NCI-H1048 (cell line): ENCODE results near the gene MN1.

Source experiments
- DNase-seq: peaks from one replicate; lab custom pipeline; 2025; lab: John Stamatoyannopoulos, UW

The MN1 gene

GRCh38 chr22:27716074-27716473 lies 85.5 kb downstream of the MN1 start:
- DNase-seq: no peak

- no peak for DNase-seq
Measured at GRCh38 chr22:27715106-27715505, 86.5 kb downstream of the MN1 start.

- no peak for DNase-seq
Measured at GRCh38 chr22:27714068-27714467, 87.5 kb downstream of the MN1 start.

GRCh38 chr22:27713461-27713860 lies 88.1 kb downstream of the MN1 start:
- no peak for DNase-seq

- no peak for DNase-seq
Measured at GRCh38 chr22:27711756-27712155, 89.8 kb downstream of the MN1 start.

- DNase-seq: no peak
Measured at GRCh38 chr22:27711012-27711411, 90.5 kb downstream of the MN1 start.

DNA sequence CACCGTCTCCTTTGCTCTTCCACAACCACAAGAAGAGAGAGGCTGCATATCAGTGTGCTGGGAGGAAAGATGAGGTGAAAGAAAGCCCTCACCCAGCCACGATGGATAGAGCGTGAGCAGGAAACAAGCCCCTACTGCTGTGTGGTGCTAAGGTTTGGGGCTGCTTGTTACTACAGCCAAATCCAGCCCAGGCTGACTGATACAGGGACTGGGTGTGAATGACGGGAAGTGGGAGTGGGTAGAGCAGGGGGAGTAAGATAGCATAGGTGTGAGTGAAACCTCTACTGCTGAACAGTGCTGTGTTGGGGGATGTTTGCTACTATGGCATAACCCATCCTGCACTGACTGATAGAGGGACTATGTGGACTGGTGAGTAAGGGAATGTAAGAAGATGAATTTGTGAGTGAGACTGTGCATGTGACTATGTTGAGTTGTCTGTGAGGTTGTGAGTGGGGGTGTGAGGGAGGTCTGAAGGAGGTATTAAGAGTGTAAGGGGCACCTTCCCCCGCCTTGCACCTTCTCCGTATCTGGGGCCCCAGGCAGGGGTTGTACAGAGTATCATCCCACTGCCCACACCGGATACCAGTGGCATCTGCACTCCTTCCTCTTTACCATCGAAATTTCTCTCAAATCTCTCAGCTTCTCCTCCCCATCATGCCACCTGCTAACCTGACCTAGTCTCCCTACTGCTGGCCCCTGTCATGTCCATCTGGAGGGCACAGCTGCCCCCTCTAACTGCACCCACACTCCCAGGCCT lies 91.5 kb downstream of the MN1 start:
- no peak for DNase-seq

GRCh38 chr22:27706489-27706888 lies 95.1 kb downstream of the MN1 start:
- no peak for DNase-seq

- no peak for DNase-seq
Measured at GRCh38 chr22:27705408-27706080, 96.0 kb downstream of the MN1 start.

DNA sequence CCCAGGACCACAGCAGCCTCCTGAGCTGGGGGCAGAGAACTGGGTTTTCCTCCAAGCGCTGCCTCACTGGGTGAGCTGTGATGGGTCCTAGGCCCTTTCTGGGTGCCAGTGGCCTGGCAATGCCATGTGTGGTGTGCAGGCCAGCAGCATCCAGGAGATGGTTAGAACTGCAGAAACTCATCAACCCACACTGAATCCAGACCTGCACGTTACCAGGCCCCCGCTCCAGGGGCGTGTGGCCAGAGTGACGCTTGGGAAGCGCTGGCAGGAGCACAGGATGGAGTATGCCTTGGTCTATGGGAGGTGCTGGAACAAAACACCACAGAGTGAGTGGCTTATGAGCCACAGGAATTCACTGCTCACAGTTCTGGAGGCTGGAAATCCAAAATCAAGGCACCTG lies 97.0 kb downstream of the MN1 start:
- DNase-seq: no peak

GRCh38 chr22:27699383-27700019 lies 102.1 kb downstream of the MN1 start:
- DNase-seq: no peak

GRCh38 chr22:27698813-27699212 lies 102.7 kb downstream of the MN1 start:
- no peak for DNase-seq
